Renal cortex interstitium (tissue), 11 donors: Measurements from ENCODE around the gene ZXDC. TPM values are rescaled to one million over a fixed set of nuclear protein-coding genes. Genes with fewer than 3 reads are reported as not detected.

ENCODE experiments used
- DNase-seq, 11 donors: peaks; one replicate each; pipeline ENCODE4 v3.0.0-alpha.2; 2013; ENCODE audit warnings: low read depth in 9 of 11, low spot score in 4 of 11; ENCODE audit errors: extremely low read depth in 1 of 11
- polyA plus RNA-seq, 3 donors: library from polyadenylated mRNA; unstranded; fragments of 120-200 nt; gene quantifications; one replicate each; pipeline ENCODE4 v1.2.1, GENCODE V29; 2013; ENCODE audit not compliant: insufficient read length in 3 of 3

Gene ZXDC
- polyA plus RNA-seq, 3 donors = 31.1 to 44.5 (median 34.7) TPM

- no peak for DNase-seq
Observed at GRCh38 chr3:126415661-126416591, 59.8 kb downstream of the ZXDC start.

DNA sequence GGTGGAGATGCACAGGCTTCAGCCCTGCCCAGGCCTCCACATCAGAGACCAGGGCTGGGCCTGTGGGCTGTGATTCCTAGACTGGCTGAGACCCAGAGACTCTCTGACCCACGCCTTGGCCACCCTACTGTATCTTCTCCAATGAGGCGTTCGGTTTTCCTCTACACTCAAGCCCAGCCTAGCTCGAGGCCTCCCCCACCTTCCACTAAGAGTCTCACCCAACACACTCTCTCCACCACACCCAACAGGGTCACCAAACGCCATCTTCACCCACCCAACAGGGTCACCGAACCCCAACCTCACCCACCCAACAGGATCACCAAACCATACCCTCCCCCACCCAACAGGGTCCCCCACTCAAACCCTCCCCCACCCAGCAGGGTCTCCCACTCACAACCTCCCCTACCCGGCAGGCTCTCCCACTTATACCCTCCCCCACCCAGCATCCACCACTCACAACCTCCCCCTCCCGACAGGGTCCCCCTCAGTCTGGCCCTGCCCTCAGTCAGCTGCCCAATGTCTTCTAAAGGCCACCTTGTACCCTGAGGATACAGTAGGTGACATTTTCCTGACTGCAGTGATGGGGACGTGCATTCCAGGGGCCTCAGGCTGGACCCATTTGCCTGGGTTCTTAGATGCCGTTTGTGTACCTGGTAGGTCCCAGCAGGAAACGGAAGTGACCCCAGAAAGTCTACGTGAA lies 60.6 kb downstream of the ZXDC start:
- no peak for DNase-seq

- no peak for DNase-seq
Observed at GRCh38 chr3:126414406-126414805, 61.3 kb downstream of the ZXDC start.

DNA sequence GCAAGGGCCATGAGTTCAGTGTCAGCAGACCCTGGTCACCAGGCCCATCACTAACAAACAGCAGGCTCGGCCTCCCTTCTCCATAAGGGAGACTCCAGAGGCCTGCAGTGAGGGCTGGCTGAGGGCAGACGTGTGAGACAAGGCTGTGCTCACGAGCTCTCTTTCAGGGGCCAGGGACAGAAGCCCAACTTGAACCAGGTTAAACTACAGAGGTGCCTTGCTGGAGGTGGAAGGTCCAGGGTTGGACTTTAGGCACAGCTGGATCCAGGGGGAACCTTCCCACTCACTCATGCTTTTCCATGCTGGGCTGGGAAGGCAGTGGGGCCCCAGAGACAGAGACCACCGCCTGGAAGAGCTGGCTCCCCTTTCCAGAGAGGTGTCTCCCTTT lies 62.0 kb downstream of the ZXDC start:
- DNase-seq = no peak

GRCh38 chr3:126412841-126413692 lies 62.6 kb downstream of the ZXDC start:
- no peak for DNase-seq

- DNase-seq = no peak
Observed at GRCh38 chr3:126408099-126408498, 67.6 kb downstream of the ZXDC start.

DNA sequence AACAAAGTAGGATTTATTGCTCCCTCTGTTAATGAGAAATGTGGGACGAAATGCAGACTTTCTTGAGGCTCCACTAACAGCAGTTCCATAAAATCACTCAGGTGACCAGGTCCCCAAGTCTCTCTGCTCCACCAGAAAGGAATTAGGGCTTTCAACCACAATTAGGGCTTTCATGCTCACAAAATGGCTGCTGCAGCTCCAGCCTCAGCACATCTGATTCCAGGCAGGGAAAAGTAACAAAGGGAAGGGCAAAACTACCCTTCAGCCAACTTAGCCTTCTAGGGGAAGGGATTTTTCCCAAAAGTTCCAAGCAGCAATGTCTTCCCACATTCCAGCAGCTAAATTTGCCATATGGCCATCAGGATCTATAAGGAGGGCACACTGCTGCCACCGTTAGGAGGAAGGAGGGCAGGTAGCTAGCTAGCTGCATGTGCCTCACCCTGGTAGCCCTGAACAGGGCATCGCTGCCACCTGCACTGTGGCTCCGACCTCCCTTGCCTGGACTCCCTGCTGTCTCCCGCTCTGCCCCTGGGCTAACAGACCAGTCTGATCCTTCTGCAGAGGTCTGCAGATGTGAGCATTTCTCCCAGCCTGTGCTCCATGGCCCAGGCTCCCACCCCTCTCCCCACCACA lies 68.2 kb downstream of the ZXDC start:
- DNase-seq = no peak

GRCh38 chr3:126406389-126407296 lies 69.0 kb downstream of the ZXDC start:
- no peak for DNase-seq

DNA sequence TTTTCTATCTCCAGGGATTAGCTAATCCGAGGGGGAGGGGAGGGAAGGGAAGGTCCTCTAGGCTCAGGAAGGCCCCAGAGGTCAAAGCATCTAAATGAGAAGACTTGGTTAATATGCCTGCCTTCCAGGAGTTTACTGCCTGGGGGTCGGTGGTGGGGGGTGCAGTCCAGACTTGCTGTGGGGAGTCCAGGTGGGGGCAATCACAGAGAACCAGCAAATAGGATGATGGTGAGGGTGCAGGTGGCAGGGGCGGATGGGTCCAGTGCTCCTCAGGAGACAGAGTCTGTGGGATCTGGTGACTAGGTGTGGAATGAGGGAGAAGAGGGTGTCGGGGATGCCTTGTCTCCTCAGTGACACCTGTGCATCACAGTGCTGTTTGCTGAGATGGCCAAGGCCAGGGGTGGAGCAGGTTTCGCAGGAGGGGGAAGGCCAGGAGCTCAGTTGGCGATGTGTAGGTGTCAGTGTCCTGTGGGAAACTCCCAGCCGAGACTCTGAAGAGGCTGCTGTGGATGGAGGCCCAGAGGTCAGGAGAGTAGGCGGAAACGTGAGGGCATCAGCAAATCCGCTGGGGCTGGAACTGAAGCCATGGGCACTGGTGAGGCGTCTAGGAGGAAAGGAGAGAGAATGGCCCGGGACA lies 72.9 kb downstream of the ZXDC start:
- no peak for DNase-seq

- no peak for DNase-seq
Observed at GRCh38 chr3:126402178-126402577, 73.5 kb downstream of the ZXDC start.

GRCh38 chr3:126401611-126402160 lies 74.0 kb downstream of the ZXDC start:
- no peak for DNase-seq

DNA sequence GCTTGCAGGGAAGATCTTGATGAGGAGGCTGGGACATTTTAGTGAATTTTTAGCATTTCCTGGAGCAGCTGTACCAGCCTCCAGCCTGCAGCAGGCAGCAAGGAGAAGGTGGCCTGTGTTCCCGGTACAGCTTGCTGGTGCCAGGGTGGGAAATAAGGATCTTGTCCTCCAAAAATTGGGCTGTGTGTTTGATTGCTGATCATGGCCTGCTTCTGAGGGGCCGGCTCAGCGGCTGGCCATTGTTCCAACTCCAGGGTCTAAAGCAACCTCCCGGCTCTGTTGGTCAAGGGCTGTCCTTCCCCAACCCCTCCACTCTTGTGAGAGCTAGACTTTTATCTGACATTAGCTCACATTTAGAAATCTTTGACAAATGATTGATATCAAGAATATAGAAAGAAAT lies 75.9 kb downstream of the ZXDC start:
- DNase-seq = no peak

GRCh38 chr3:126399351-126399735 lies 76.3 kb downstream of the ZXDC start:
- DNase-seq = no peak

- DNase-seq = no peak
Observed at GRCh38 chr3:126398423-126399350, 77.0 kb downstream of the ZXDC start.

DNA sequence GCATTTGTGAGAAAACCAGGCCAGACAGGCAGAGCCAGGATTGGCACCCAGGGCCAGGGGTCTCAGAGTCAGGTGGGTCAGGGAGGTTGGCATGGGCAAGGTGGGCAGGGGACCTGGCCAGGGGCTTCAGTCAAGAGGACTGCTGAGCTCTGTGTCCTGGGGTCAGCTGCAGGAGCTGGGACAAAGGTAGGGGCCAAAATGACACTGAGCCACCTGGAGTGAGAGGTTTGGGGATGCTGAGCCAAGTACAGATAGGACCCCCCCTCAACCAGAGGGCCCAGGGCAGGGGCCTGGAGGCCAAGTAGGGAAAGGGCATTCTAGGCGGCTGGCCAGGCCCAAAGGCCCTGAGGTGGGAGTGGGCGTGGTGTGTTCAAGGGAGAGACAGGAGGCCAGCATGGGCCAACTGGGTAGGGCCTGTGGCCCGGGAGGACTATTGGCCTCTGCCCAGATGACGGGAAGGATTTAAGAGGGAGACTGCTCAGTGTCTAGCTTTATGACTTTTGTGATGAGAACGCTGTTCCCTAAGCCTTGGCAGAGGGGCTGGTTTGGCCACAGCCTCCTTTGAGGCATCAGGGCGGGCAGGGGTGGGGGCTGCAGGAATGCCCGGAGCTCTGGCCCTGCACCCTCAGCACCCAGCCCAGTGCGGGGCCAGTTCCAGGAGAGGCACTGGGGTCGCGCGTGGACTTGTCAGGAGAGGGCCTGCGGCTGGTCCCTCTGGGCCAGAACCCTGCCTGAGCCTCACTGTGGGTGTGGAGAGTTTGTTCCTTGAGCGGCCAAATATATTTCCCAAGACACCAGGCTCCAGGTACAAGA lies 77.9 kb downstream of the ZXDC start:
- no peak for DNase-seq

GRCh38 chr3:126396536-126396935 lies 79.2 kb downstream of the ZXDC start:
- DNase-seq = no peak
